NCI-H2081 (cell line): ENCODE measurements around the gene FOXJ3.

ENCODE experiments used
- DNase-seq, 2 experiments: peaks; one replicate each; lab custom pipeline; 2025; lab: John Stamatoyannopoulos, UW

FOXJ3 gene

GRCh38 chr1:42335050-42335808 is at the start of gene FOXJ3:
FOXJ3 (minus strand) TSS chr1:42335235; CDS start chr1:42311093, 24,142 bp downstream.
- peak; percentile 97 to 99 for DNase-seq

GRCh38 chr1:42381280-42381673 is 46.2 kb upstream of the FOXJ3 start:
- no peak for DNase-seq

- DNase-seq: peak; percentile 88 to 93
Observed at GRCh38 chr1:42380586-42381279, 45.7 kb upstream of the FOXJ3 start, which contains the start of gene RIMKLA. RIMKLA (plus strand) TSS chr1:42380792; CDS start chr1:42380935, 143 bp downstream.

- DNase-seq: peak; percentile 80 to 86
Observed at GRCh38 chr1:42379794-42380585, 45.0 kb upstream of the FOXJ3 start.

GRCh38 chr1:42372796-42373195 is 37.8 kb upstream of the FOXJ3 start:
- DNase-seq: no peak

GRCh38 chr1:42370876-42371549 is 36.0 kb upstream of the FOXJ3 start:
- no peak for DNase-seq

GRCh38 chr1:42369471-42369870 is 34.4 kb upstream of the FOXJ3 start:
- no peak for DNase-seq

- no peak for DNase-seq
Observed at GRCh38 chr1:42368096-42368795, 33.2 kb upstream of the FOXJ3 start.

GRCh38 chr1:42365118-42365517 is 30.1 kb upstream of the FOXJ3 start:
- no peak for DNase-seq

GRCh38 chr1:42364542-42364941 is 29.5 kb upstream of the FOXJ3 start:
- no peak for DNase-seq

- DNase-seq: no peak
Observed at GRCh38 chr1:42364089-42364488, 29.1 kb upstream of the FOXJ3 start.

- DNase-seq: no peak
Observed at GRCh38 chr1:42359466-42359865, 24.4 kb upstream of the FOXJ3 start.

GRCh38 chr1:42358791-42359190 is 23.8 kb upstream of the FOXJ3 start:
- no peak for DNase-seq

GRCh38 chr1:42350086-42350485 is 15.1 kb upstream of the FOXJ3 start:
- DNase-seq: no peak

- no peak for DNase-seq
Observed at GRCh38 chr1:42348498-42348897, 13.5 kb upstream of the FOXJ3 start.

- DNase-seq: no peak
Observed at GRCh38 chr1:42343049-42343448, 8.0 kb upstream of the FOXJ3 start.

GRCh38 chr1:42340901-42341300 is 5.9 kb upstream of the FOXJ3 start:
- peak; percentile 76 to 94 for DNase-seq

GRCh38 chr1:42340093-42340492 is 5.1 kb upstream of the FOXJ3 start:
- DNase-seq: peak; percentile 99 to 100

- DNase-seq: no peak
Observed at GRCh38 chr1:42336978-42337377, 1.9 kb upstream of the FOXJ3 start.

GRCh38 chr1:42335809-42336518 is 929 bp upstream of the FOXJ3 start:
- DNase-seq: peak; percentile 81 to 97
